ENCODE measurements around the gene KLHL2.

GRCh38 chr4:165234766-165235165, 27.4 kb downstream of the KLHL2 start:
- TF ChIP-seq KDM1A (IDR thresholded peaks at IDR 0.05) (no peak), CTCF (IDR thresholded peaks at IDR 0.05 in 2 of 3, conservative IDR thresholded peaks at IDR 0.05 in 1 of 3; ENCODE audit: insufficient read depth in 2 of 3, low read depth in 1 of 3, low read length in 3 of 3) (no peak), SMAD3 (CRISPR knock-in tag; conservative IDR thresholded peaks at IDR 0.05) (no peak), USF2 (CRISPR knock-in tag; IDR thresholded peaks at IDR 0.05) (no peak), CEBPB (tag; IDR thresholded peaks at IDR 0.05) (peak; percentile 88), EZH2 (IDR thresholded peaks at IDR 0.05; ENCODE audit: borderline replicate concordance, low read depth, low read length) (no peak), ZNF239 (CRISPR knock-in tag; IDR thresholded peaks at IDR 0.05) (no peak), CHD1 (IDR thresholded peaks at IDR 0.05; ENCODE audit: low read length) (no peak), STAT6 (CRISPR knock-in tag; IDR thresholded peaks at IDR 0.05) (no peak), PHF20 (IDR thresholded peaks at IDR 0.05; ENCODE audit: partially characterized antibody) (no peak)
